GM19438 (cell line): Measurements from ENCODE around the gene NCAPH2.

Source experiments
- ATAC-seq: cut with Tn5 transposase; IDR thresholded peaks from one replicate; pipeline ENCODE4 v1.9.1; 2021; ENCODE audit warnings: low read depth; ENCODE audit not compliant: unreplicated experiment

The NCAPH2 gene

DNA sequence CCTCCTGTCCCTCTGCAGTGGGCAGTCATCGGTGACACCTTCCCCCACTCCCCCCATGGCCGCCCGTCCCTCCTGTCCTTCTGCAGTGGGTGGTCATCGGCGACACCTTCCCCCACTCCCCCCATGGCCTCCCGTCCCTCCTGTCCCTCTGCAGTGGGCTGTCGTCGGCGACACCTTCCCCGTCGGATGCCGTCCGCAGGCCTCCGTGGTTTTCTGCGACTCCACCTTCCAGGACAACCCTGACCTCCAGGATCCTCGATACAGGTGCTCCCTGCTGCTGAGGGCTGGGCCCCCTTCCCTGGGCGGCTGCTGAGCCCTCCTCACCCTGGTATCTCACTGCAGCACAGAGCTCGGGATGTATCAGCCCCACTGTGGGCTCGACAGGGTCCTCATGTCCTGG is 19.1 kb upstream of the NCAPH2 start:
- ATAC-seq = no peak

DNA sequence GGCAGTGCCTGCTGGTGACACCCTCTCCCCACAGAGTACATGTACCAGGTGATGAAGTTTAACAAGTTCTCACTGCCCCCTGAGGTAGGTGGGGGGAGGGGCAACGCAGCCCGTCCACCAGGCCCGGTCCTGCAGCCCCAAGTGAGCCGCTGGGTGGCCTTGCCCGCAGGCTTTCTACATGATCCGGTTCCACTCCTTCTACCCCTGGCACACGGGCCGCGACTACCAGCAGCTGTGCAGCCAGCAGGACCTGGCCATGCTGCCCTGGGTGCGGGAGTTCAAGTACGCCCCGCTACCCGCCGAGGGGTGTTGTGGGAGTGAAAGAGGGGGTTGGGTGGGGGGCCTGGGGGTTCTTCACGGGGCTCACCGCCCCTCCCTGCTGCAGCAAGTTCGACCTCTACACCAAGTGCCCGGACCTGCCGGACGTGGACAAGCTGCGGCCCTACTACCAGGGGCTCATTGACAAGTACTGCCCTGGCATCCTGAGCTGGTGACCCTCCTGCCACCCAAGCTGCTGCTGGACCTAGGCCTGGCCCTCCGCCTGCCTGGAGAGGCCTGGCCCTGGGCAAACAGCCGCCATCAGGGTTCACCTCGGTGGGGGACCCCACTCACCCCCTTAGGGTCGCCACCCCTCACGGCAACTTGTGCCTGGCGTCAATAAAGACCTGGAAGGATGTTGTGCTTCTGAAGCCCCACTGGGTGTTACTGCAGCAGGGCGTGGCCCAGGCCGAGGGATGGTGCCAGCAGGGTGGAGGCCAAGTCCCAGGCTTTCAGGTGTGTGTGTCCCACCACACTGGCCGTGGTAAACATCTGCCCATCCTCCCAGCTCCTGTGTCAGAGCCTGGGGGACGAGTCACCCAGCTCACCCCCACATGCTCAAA is 18.4 kb upstream of the NCAPH2 start:
- no peak for ATAC-seq

GRCh38 chr22:50490531-50491308 is 17.3 kb upstream of the NCAPH2 start:
- ATAC-seq = no peak

- no peak for ATAC-seq
These were observed 10.9 kb upstream of the NCAPH2 start for GRCh38 chr22:50497093-50497492.

DNA sequence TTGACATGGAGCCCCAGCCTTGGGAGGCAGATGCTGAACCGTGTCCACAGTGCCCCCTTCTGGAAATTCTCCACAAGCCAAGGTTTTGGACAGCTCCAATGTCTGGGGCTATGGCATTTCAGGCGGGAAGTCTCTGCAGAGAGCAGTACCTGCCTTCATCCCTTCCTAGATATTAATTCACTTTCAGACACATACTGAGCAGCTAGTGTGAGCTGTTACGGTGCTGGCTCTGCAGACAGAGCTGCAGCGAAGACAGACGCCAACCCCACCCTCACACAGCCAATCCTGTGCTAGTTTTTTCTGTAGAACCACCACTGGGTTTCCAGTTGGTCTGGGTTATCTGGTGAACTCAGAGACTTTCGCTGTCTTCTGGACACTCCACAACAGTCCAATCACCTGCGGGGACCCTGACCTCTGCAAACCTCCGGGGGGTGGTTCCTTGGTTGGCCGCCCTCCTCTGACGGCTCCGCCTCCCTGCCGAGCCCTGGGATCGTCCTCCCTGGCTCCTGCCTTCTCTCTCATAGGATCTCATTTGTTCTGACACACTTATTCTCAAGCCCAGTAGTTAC is 9.6 kb upstream of the NCAPH2 start:
- ATAC-seq = no peak

DNA sequence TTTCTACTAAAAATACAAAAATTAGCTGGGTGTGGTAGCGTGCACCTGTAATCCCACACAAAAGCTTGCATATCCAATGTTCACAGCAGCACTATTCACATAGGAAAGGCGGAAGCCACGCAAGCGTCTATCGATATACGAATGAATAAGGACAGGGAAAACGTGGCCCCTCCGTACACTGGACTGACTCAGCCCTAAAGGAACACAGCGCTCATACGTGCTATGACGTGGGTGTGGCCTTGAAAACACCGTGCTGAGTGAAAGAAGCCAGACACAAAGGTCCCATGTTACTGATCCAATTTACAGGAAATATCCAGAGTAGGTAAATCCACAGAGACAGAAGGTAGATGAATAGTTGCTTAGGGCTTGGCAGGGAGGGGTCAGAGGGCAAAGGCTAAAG is 7.6 kb upstream of the NCAPH2 start:
- ATAC-seq = no peak

DNA sequence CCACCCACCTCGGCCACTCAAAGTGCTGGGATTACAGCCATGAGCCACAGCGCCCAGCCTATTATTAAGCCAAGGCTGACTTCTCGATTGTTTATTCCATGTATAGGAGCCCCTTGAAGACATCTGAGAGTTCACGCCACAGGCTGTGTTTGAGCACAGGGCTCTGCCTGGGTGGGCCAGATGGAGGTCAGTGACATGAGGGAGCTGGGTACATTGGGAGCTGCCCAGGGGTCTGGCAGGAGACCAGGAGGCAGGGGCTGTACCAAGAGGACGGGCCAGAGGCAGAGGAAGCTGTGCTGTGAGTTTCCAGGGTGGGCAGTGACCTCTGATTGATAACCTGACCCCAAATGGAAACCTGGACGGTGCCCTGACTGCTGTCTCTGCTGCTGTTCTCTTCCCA is 5.9 kb upstream of the NCAPH2 start:
- ATAC-seq = no peak

GRCh38 chr22:50502628-50503474 is 5.2 kb upstream of the NCAPH2 start:
- no peak for ATAC-seq

DNA sequence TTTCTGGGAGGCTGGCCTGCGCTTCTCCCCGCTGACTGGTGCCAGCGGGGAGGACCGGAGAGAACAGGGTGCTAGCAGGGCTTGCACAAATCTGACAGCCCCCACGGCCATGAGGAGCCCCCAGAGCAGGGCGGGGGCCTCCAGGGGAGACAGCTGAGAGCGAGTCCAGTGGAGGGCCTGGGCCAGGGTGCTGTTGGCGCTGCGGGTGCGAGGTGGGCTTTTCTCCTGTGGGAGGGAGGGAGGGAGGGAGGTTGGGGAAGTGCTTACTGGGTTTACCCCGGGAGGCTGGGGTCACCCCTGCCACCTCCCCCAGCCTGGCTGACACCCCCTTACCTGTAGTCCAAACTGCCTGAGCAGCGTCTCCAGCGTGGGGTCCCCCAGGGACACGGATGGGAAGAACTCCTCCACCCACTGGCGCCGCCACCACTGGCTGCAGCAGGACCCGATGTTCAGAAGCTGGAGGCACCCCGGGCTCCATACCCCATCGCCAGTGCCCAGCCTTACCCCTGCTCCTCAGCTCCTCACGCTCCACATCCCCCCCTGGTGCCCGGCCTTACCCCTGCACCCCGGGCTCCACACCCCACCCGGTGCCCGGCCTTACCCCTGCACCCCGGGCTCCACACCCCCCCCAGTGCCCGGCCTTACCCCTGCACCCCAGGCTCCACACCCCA is 4.4 kb upstream of the NCAPH2 start:
- ATAC-seq = no peak

DNA sequence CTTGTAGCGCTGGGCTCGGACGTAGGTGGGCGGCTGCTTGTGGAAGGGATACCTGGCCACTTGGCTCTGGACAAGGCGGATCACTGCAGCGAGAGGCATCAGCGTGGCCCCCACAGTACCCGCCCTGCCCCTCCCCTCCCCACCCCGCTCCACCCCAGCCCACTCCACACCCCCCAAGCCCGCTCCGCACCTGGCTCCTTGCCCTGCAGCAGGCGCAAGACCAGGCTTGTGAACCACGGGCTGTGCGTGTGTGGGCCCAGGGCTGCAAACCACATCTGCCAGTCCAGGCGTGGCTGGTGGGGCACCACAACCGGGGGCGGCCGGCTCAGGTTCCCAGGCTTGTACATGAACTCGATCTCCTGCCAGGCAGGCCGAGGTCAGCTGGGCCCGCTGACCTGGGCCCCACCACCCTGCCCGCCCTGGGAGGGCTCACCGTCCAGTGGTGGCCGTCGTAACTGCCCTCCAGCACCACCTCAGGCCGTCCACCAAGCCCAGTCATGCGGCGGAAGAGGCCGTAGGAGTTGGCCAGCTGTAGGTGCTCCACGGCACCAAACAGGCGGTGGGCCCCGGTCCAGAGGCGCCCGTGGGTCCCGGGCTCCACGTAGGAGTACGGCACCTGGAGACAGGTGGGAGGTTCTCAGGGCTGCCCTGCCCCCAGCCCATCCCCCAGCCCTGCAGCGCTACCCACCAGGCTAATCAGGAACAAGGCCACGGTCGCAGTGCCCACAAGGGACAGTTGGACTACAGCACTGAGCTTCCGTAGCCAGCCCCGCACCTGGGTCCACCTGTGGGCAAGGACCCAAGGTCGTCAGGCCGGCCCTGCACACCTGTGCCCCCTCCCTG is 3.4 kb upstream of the NCAPH2 start:
- no peak for ATAC-seq

- no peak for ATAC-seq
These were observed 2.7 kb upstream of the NCAPH2 start for GRCh38 chr22:50505276-50505775.

DNA sequence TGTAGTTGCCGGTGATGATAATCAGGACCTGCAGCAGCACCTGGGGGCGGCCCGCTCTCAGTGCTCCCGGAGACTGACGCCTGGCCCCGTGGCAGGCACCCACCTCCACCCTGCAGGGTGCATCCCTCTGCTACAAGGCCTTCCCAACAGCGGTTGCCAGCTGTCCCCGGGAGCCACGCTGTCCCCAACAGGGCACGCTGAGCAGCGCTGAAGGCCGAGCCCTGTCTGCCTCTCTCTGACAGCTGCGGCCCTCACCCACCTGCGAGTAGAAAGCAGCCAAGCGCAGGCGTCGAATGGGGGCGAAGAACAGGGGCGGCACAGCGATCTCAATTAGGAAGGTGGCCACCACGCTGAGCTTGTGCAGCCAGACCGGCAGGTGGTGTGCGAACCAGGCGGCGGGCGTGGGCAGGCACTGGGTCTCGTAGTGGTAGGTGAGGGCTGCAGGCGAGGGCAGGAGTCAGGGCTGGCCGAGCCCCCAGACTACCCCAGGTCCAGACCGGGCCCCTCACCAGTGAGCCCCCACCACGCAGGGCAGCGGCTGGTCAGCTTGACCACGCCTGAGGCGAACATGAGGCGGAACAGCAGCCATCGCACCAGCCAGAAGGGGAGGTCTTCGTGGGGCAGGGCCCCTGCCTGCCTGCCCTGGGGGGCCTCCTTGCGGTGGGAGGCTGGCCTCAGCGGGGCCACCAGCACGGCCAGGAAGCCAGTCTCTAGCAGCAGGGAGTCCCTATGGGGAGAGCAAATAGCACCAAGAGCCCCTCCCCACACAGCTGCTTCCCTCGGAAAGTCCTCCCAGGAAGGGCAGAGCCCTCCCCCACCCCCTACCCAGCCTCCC is 2.0 kb upstream of the NCAPH2 start:
- no peak for ATAC-seq

GRCh38 chr22:50506611-50507420 is 1.2 kb upstream of the NCAPH2 start:
- peak; percentile 11 for ATAC-seq

DNA sequence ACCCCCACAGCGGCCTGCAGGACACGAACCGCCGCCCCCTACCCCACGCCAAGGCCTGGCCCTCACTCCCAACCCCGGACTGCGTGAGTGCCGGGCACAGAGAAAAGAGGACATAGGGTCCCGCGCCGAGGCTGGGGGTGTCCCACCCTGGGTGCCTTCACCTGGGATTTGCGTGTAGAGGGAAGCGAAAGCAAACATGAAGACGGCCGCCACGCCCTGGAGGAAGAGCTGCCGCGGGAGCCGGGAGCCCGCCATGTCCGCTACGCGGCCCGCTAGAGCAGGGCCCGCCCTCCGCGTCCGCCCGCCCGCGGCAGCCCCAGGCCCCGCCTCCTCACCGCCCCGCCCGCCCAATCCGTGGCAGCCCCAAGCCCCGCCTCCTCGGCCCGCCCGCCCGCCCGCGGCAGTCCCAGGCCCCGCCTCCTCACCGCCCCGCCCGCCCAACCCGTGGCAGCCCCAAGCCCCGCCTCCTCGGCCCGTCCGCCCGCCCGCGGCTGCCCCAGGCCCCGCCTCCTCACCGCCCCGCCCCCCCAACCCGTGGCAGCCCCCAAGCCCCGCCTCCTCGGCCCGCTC is 518 bp upstream of the NCAPH2 start, which contains the start of gene LMF2:
Gene LMF2, minus strand, starts transcription at position 282 of the 570 bp plus-strand sequence. Its CDS starts 27 bp downstream, at position 255.
- peak; percentile 56 for ATAC-seq

DNA sequence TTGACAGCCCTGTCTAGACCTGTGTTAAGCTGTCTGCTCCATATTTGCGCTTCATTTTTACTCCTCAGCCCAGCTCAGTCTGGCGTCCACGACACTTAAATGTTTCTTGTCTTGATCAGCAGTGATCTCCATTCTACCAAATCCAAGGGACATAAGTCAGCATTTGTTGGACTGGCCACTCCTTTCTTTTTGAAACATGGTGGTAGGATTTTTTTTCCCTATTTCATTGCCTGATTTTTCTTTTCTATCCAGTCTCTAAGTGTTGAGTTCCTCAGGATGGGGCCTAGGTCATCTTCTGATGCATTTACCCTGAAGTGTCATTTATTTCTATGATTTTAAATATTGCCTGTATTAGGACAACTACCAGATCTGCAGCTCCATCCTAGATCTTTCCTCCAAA is 873 bp downstream of the NCAPH2 start:
- no peak for ATAC-seq

DNA sequence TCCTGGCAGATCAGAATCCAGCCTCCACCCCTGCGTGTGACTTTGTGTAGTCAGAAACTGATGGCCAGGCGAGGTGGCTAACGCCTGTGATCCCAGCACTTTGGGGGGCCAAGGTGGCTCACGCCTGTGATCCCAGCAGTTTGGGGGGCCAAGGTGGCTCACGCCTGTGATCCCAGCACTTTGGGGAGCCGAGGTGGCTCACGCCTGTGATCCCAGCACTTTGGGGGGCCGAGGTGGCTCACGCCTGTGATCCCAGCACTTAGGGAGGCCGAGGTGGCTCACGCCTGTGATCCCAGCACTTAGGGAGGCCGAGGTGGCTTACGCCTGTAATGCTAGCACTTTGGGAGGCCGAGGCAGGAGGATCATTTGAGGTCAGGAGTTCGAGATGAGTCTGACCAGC is 5.2 kb downstream of the NCAPH2 start:
- no peak for ATAC-seq

- ATAC-seq = no peak
These were observed 8.0 kb downstream of the NCAPH2 start for GRCh38 chr22:50516068-50516467.
